HL-60 (cell line): Measurements from ENCODE around the gene CEP85.
A peak's percentile ranks its signal among the peaks of the same experiment; 100 is the strongest.

Experiments
- DNase-seq, 2 experiments: peaks; one replicate each; pipeline ENCODE4 v3.0.0-alpha.2; 2010 to 2020; ENCODE audit warnings: low read depth in 1 of 2, low spot score in 1 of 2
- H3K27ac ChIP-seq: fragments of 250-450 bp; sonication (Bioruptor Pico); replicated peaks from 2 replicates; pipeline ENCODE4 v1.5.1; 2020; ENCODE audit warnings: mild to moderate bottlenecking, moderate library complexity
- H3K27me3 ChIP-seq: fragments of 250-450 bp; sonication (Bioruptor Pico); 2 replicates; pipeline ENCODE4 v1.5.1; 2021; ENCODE audit warnings: mild to moderate bottlenecking, moderate library complexity; ENCODE audit not compliant: insufficient read depth, poor library complexity, severe bottlenecking
- H3K4me3 ChIP-seq: replicated peaks from 2 replicates; pipeline ENCODE4 v1.5.1; 2011; ENCODE audit warnings: mild to moderate bottlenecking, control low read depth, low read length; ENCODE audit not compliant: insufficient read depth
- CTCF ChIP-seq: IDR thresholded peaks from one replicate; pipeline ENCODE4 v1.5.1; 2011; ENCODE audit warnings: low read length, control low read depth, inconsistent platforms; ENCODE audit not compliant: insufficient read depth
- GABPA ChIP-seq: IDR thresholded peaks from 2 replicates; pipeline ENCODE4 v1.6.1; 2012; ENCODE audit warnings: low read depth
- POLR2AphosphoS5 ChIP-seq: IDR thresholded peaks from 2 replicates; pipeline ENCODE4 v1.6.1; 2012; ENCODE audit warnings: low read depth
- REST ChIP-seq: IDR thresholded peaks from 2 replicates; pipeline ENCODE4 v1.6.1; 2012; ENCODE audit warnings: low read depth; ENCODE audit not compliant: insufficient replicate concordance
- SPI1 ChIP-seq: IDR thresholded peaks from 2 replicates; pipeline ENCODE4 v1.6.1; 2012; ENCODE audit warnings: low read depth, mild to moderate bottlenecking, borderline replicate concordance

CEP85 gene

GRCh38 chr1:26281091-26281958, 47.3 kb downstream of the CEP85 start:
- Histone ChIP-seq H3K27ac (no peak overlapping the region; the same call in 1 of the 2 replicates), H3K4me3 (peak overlapping the region; percentile 75), H3K27me3 (no peaks in the 10 kb centered on the region)
- TF ChIP-seq POLR2AphosphoS5 (peak; percentile 48; the same call in 1 of the 2 replicates), CTCF (no peak), GABPA (no peak), SPI1 (no peak), REST (no peak)
- no peak for DNase-seq

- H3K27ac ChIP-seq, result no peak overlapping the region
- H3K4me3 ChIP-seq, result no peak overlapping the region; the same call in 1 of the 2 replicates
- DNase-seq, result peak in 1 of 2 experiments; percentile 57
- no peak for TF ChIP-seq POLR2AphosphoS5
- no peak for TF ChIP-seq REST
- TF ChIP-seq CTCF, result no peak
- H3K27me3 ChIP-seq, result no peaks in the 10 kb centered on the region
These were observed 48.0 kb downstream of the CEP85 start for GRCh38 chr1:26281971-26282370.

- Histone ChIP-seq H3K27me3 (no peaks in the 10 kb centered on the region), H3K4me3 (no peak overlapping the region), H3K27ac (no peak overlapping the region)
- no peak for DNase-seq
- TF ChIP-seq CTCF (no peak), REST (no peak), GABPA (no peak), POLR2AphosphoS5 (peak; percentile 21; the same call in 1 of the 2 replicates)
These were observed 48.5 kb downstream of the CEP85 start for GRCh38 chr1:26282401-26282918.
